KMS-11 (cell line): ENCODE measurements around the gene TLCD3A.
A peak's percentile ranks its signal among the peaks of the same experiment; 100 is the strongest.

Experiments
- H2AFZ ChIP-seq: fragments of 200-600 bp; sonication (generic); 2 replicates; pipeline ENCODE4 v1.6.1; 2016; ENCODE audit warnings: antibody characterized with exemption, mixed run types, low read depth
- H3K27ac ChIP-seq: fragments of 200-600 bp; sonication (generic); 2 replicates; pipeline ENCODE4 v1.6.1; 2016; ENCODE audit warnings: mild to moderate bottlenecking, mixed run types
- H3K27me3 ChIP-seq: fragments of 200-600 bp; sonication (generic); 2 replicates; pipeline ENCODE4 v1.6.1; 2017; ENCODE audit warnings: mild to moderate bottlenecking, low read depth, mixed run types, moderate library complexity; ENCODE audit not compliant: insufficient read depth
- H3K36me3 ChIP-seq: fragments of 200-600 bp; sonication (generic); 2 replicates; pipeline ENCODE4 v1.6.1; 2017; ENCODE audit warnings: mild to moderate bottlenecking, mixed run types; ENCODE audit not compliant: insufficient read depth
- H3K4me1 ChIP-seq: fragments of 200-600 bp; sonication (generic); 2 replicates; pipeline ENCODE4 v1.6.1; 2016; ENCODE audit warnings: mild to moderate bottlenecking, low read depth, mixed run types; ENCODE audit not compliant: poor library complexity, severe bottlenecking
- H3K4me2 ChIP-seq: fragments of 200-600 bp; sonication (generic); 2 replicates; pipeline ENCODE4 v1.7.0; 2016; ENCODE audit warnings: mild to moderate bottlenecking, mixed run types
- H3K4me3 ChIP-seq: fragments of 200-600 bp; sonication (generic); IDR thresholded peaks from 2 replicates; pipeline ENCODE4 v1.6.1; 2017; ENCODE audit warnings: low read depth, low read length, mixed read lengths; ENCODE audit not compliant: insufficient read depth
- H3K79me2 ChIP-seq: fragments of 200-600 bp; sonication (generic); 2 replicates; pipeline ENCODE4 v1.6.1; 2016; ENCODE audit warnings: low read depth, mixed run types; ENCODE audit not compliant: insufficient read depth
- H3K9ac ChIP-seq: fragments of 200-600 bp; sonication (generic); 2 replicates; pipeline ENCODE4 v1.6.1; 2016; ENCODE audit warnings: mild to moderate bottlenecking, mixed run types
- H4K20me1 ChIP-seq: fragments of 200-600 bp; sonication (generic); 2 replicates; pipeline ENCODE4 v1.6.1; 2016; ENCODE audit warnings: mild to moderate bottlenecking, mixed run types; ENCODE audit not compliant: insufficient read depth
- TF ChIP-seq, protein P1 (sequence below): fragments of 200-600 bp; sonication (generic); conservative IDR thresholded peaks from 2 replicates; pipeline ENCODE4 v1.6.1; 2017; ENCODE audit warnings: low read depth, mild to moderate bottlenecking, antibody characterized with exemption, low read length, moderate library complexity, mixed read lengths

The TLCD3A gene

DNA sequence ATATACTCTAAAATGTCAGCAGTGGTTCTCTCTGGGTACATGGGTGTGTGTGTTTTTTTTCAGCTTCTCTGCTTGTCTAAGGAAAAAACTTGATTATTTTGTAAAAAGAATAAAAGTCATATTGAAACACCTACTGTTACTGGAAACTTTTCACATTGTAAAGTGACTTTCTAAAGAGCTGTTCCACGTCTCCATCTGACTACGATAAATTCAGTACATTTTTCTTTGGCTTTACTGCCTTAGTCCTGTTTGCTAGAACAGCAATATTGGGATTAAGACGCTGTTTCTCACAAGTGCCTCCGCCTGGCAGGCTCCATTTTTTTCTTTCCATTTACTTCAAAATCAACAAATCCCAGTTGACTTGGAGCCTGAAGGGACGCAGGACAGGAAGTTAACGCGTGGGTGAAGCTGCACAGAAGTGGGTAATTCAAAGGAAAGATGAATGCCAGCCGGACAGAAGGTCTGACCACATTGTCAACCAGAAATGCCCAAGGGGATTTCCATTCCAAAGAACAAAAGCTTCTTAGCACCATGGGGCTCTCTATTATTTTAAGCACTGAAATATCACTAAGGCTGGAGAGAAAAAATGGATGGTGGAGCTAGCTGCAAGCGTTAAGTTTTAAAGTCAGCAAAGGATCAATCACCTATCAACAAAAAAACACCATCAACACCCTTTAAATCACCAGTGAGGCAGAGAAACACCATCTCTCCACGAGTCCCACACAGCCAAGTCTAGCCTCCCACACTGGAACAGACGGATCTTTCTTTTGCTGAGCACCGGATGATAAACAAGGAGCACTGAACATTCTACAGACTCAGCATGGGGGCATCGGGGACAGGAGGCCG lies 41.3 kb downstream of the TLCD3A start:
- Histone ChIP-seq H3K36me3 (no peaks in the 10 kb centered on the region), H3K9ac (no peak overlapping the region), H3K4me2 (no peak overlapping the region), H3K27ac (no peak overlapping the region), H3K27me3 (no peaks in the 10 kb centered on the region), H4K20me1 (no peaks in the 10 kb centered on the region), H2AFZ (no peak overlapping the region), H3K79me2 (no peaks in the 10 kb centered on the region), H3K4me3 (no peak overlapping the region), H3K4me1 (peaks cover 8% of the 10 kb centered on the region)
- TF ChIP-seq, protein P1, sequence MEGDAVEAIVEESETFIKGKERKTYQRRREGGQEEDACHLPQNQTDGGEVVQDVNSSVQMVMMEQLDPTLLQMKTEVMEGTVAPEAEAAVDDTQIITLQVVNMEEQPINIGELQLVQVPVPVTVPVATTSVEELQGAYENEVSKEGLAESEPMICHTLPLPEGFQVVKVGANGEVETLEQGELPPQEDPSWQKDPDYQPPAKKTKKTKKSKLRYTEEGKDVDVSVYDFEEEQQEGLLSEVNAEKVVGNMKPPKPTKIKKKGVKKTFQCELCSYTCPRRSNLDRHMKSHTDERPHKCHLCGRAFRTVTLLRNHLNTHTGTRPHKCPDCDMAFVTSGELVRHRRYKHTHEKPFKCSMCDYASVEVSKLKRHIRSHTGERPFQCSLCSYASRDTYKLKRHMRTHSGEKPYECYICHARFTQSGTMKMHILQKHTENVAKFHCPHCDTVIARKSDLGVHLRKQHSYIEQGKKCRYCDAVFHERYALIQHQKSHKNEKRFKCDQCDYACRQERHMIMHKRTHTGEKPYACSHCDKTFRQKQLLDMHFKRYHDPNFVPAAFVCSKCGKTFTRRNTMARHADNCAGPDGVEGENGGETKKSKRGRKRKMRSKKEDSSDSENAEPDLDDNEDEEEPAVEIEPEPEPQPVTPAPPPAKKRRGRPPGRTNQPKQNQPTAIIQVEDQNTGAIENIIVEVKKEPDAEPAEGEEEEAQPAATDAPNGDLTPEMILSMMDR, result no peak

DNA sequence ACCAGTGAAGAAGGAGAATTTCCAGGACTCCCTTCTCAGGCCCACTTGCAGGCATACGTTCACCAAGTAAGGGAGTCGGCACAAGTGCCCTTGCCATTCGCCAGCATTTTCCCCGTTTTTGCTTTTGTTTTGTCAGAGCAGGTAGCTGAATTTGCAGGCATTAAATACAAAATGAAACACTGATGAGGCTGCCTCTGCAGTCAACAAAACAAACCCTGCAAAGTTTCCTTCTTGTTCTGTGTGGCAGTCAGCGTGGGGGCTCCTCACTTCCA lies 41.9 kb downstream of the TLCD3A start:
- no peaks in the 10 kb centered on the region for H3K79me2 ChIP-seq
- no peaks in the 10 kb centered on the region for H3K36me3 ChIP-seq
- no peaks in the 10 kb centered on the region for H3K27me3 ChIP-seq
- H3K4me1 ChIP-seq, result peaks cover 8% of the 10 kb centered on the region
- H3K27ac ChIP-seq, result no peak overlapping the region
- H3K9ac ChIP-seq, result no peak overlapping the region
- TF ChIP-seq, protein P1, result no peak
- H4K20me1 ChIP-seq, result no peaks in the 10 kb centered on the region
- H3K4me2 ChIP-seq, result no peak overlapping the region
- no peak overlapping the region for H2AFZ ChIP-seq
- H3K4me3 ChIP-seq, result no peak overlapping the region

DNA sequence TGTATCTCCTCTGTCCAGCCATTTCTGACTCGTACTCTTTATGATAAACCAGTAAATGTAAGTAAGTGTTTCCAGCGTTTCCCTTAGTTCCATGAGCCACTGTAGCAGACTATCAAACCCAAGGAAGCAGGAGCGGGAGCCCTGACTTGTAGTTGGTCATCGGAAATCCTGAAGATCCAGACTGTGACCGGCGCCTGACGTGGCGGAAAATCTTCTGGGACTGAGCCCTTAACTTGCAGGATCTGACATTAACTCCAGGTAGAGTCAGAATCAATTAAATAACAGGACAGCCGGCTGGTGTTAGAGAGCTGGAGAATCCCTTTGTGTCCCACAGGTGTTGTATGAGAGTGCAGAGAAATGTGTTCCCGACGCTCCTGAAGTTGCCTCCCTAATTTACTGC lies 45.7 kb downstream of the TLCD3A start:
- TF ChIP-seq, protein P1, result no peak
- H3K4me2 ChIP-seq, result no peak overlapping the region
- H2AFZ ChIP-seq, result no peak overlapping the region
- H4K20me1 ChIP-seq, result no peaks in the 10 kb centered on the region
- no peak overlapping the region for H3K27ac ChIP-seq
- peaks cover 8% of the 10 kb centered on the region for H3K79me2 ChIP-seq
- no peak overlapping the region for H3K9ac ChIP-seq
- no peaks in the 10 kb centered on the region for H3K27me3 ChIP-seq
- no peak overlapping the region for H3K4me3 ChIP-seq
- H3K4me1 ChIP-seq, result peaks cover 8% of the 10 kb centered on the region
- H3K36me3 ChIP-seq, result no peaks in the 10 kb centered on the region

DNA sequence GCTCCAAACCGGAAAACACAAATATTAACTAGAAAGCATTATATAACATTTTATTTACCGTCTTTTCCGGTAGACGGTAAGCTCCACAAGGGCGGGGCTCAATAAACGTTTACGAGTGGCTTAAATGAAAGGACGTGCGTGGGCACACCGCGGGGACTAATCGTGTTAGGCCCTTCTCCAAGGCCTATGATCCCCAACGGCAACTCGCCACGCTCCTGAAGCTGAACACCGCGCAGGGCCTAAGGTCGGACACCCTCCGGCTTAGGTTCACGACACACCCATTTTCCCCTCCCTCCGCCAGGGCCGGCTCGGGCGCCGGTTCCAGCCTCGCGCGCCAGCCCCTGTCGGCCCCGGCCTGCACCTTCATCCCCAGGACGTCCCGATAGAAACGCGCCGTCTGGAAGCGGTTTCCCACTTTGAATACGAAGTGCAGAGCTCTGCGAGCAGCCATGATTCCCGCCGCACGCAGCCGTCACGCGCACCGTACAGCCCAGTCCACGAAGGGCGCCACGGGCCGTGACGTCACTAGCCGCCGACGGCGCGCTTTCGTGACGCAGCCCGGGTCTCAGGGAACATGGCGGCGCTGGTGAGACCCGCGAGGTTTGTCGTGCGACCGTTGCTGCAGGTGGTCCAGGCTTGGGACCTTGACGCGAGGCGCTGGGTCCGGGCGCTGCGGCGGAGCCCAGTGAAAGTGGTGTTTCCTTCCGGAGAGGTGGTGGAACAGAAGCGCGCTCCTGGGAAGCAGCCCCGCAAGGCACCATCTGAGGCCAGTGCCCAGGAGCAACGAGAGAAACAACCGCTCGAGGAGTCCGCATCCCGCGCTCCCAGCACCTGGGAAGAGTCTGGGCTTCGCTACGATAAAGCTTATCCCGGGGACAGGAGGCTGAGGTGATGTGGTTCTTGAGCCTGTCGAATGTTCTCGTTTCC lies 49.7 kb downstream of the TLCD3A start, which contains the start of the genes GLOD4 and MRM3:
Gene GLOD4, minus strand, starts transcription at position 476 of the 927 bp plus-strand sequence. Its CDS starts 25 bp downstream, at position 451.
Gene MRM3, plus strand, starts transcription at position 549 of the 927 bp plus-strand sequence. Its CDS starts 26 bp downstream, at position 575.
- peak within 1 kb of the TSS; percentile 89 for H3K4me2 ChIP-seq
- peaks cover 19% of the 10 kb centered on the region for H3K79me2 ChIP-seq
- no peaks in the 10 kb centered on the region for H4K20me1 ChIP-seq
- H3K27me3 ChIP-seq, result no peaks in the 10 kb centered on the region
- peaks cover 10% of the 10 kb centered on the region for H3K4me1 ChIP-seq
- no peaks in the 10 kb centered on the region for H3K36me3 ChIP-seq
- H3K9ac ChIP-seq, result peak within 1 kb of the TSS; percentile 76
- peak within 1 kb of the TSS; percentile 57 for H2AFZ ChIP-seq
- TF ChIP-seq, protein P1, result no peak
- peak within 1 kb of the TSS; percentile 58 for H3K27ac ChIP-seq
- H3K4me3 ChIP-seq, result peak within 1 kb of the TSS; percentile 67
